Keratinocyte (primary cell): Measurements from ENCODE around the gene HTRA1. TPM values are rescaled to one million over a fixed set of nuclear protein-coding genes. Genes with fewer than 3 reads are reported as not detected.

Experiments used
- DNase-seq: peaks from one replicate; pipeline ENCODE4 v3.0.0-alpha.2; 2011; ENCODE audit warnings: low read depth, missing footprints, low spot score
- FAIRE-seq: peaks from 2 replicates; lab custom pipeline; 2011; peaks lifted over from hg19 to GRCh38; lab: Jason Lieb, UNC
- H2AFZ ChIP-seq: 2 replicates; pipeline ENCODE4 v1.6.0; 2012; ENCODE audit warnings: low read length, control low read depth, inconsistent platforms; ENCODE audit not compliant: control insufficient read depth
- H3K27ac ChIP-seq: 2 replicates; pipeline ENCODE4 v1.5.1; 2011; ENCODE audit warnings: low read length; ENCODE audit not compliant: control insufficient read depth, insufficient read depth
- H3K27me3 ChIP-seq: 3 replicates; pipeline ENCODE4 v1.6.0; 2011; ENCODE audit warnings: low read length; ENCODE audit not compliant: control insufficient read depth, insufficient read depth; ENCODE audit errors: extremely low read depth
- H3K36me3 ChIP-seq, 2 experiments: 2 replicates in 1 of 2; 3 replicates in 1 of 2; pipeline ENCODE4 v1.5.1; 2011; ENCODE audit warnings: low read length in 2 of 2, mild to moderate bottlenecking in 1 of 2; ENCODE audit not compliant: control insufficient read depth in 2 of 2, insufficient read depth in 2 of 2; ENCODE audit errors: extremely low read depth in 1 of 2
- H3K4me1 ChIP-seq: 3 replicates; pipeline ENCODE4 v1.5.1; 2011; ENCODE audit warnings: low read length; ENCODE audit not compliant: control insufficient read depth, insufficient read depth; ENCODE audit errors: extremely low read depth
- H3K4me2 ChIP-seq: 3 replicates; pipeline ENCODE4 v1.6.0; 2011; ENCODE audit warnings: low read depth, low read length; ENCODE audit not compliant: control insufficient read depth, insufficient read depth; ENCODE audit errors: extremely low read depth
- H3K4me3 ChIP-seq, 3 experiments: fragments of 200-600 bp in 1 of 3; sonication (generic) in 1 of 3; 2 replicates in 2 of 3; 3 replicates in 1 of 3; pipeline ENCODE4 v1.5.1; 2011 to 2016; ENCODE audit warnings: low read length in 3 of 3, mild to moderate bottlenecking in 3 of 3, control low read depth in 2 of 3, inconsistent platforms in 1 of 3, low read depth in 1 of 3, mixed read lengths in 1 of 3, mixed run types in 1 of 3, moderate library complexity in 1 of 3; ENCODE audit not compliant: control insufficient read depth in 2 of 3, insufficient read depth in 2 of 3; ENCODE audit errors: extremely low read depth in 1 of 3
- H3K79me2 ChIP-seq: 2 replicates; pipeline ENCODE4 v1.6.0; 2012; ENCODE audit warnings: low read length; ENCODE audit not compliant: control insufficient read depth, insufficient read depth
- H3K9ac ChIP-seq: 3 replicates; pipeline ENCODE4 v1.6.0; 2011; ENCODE audit warnings: low read length; ENCODE audit not compliant: control insufficient read depth, insufficient read depth; ENCODE audit errors: extremely low read depth
- H3K9me1 ChIP-seq: 3 replicates; pipeline ENCODE4 v1.6.0; 2011; ENCODE audit warnings: low read length; ENCODE audit not compliant: control insufficient read depth, insufficient read depth; ENCODE audit errors: extremely low read depth
- H3K9me3 ChIP-seq: 2 replicates; pipeline ENCODE4 v1.5.1; 2012; ENCODE audit warnings: low read depth, low read length; ENCODE audit not compliant: control insufficient read depth
- H4K20me1 ChIP-seq: 3 replicates; pipeline ENCODE4 v1.6.0; 2011; ENCODE audit warnings: low read length; ENCODE audit not compliant: control insufficient read depth, insufficient read depth; ENCODE audit errors: extremely low read depth
- EZH2 ChIP-seq: IDR thresholded peaks from one replicate; pipeline ENCODE4 v1.6.1; 2012; ENCODE audit warnings: inconsistent platforms, mild to moderate bottlenecking, low read length, moderate library complexity
- dilution Hi-C: fragments of 300-500 bp; cut with MboI; formaldehyde crosslinking; loops from one replicate; pipeline ENCODE4 v1.7.0; 2020; ENCODE audit warnings: low sequenced_read_pairs; ENCODE audit not compliant: extremely low pct_ligation_motif_present
- polyA plus RNA-seq, 5 experiments: library from polyadenylated mRNA; depleted of rRNA in 3 of 5; stranded (reverse) in 3 of 5; stranded (forward) in 1 of 5; unstranded in 1 of 5; fragments of >200 nt; gene quantifications; 1 replicate in 1 of 5; 2 replicates in 3 of 5; 3 replicates in 1 of 5; pipeline versions ENCODE4 v1.2.1 to v1.2.3, GENCODE V29; 2011 to 2012; ENCODE audit warnings: missing spikeins in 2 of 5, low read depth in 1 of 5, low replicate concordance in 1 of 5
- TF ChIP-seq, protein P1 (sequence below), 3 experiments: IDR thresholded peaks in 1 of 3; conservative IDR thresholded peaks in 1 of 3; optimal IDR thresholded peaks in 1 of 3; 2 replicates in 2 of 3; 3 replicates in 1 of 3; pipeline versions ENCODE3 to v1.5.1; 2011; ENCODE audit warnings: low read length in 3 of 3, mild to moderate bottlenecking in 3 of 3, moderate library complexity in 2 of 3, control low read depth in 1 of 3, inconsistent platforms in 1 of 3; ENCODE audit not compliant: insufficient read depth in 2 of 3; ENCODE audit errors: extremely low read depth in 1 of 3

The HTRA1 gene
- polyA plus RNA-seq, 1 donor (not counting 4 experiments of a cell fraction or from before 2014, with no cell fraction given) = 412 TPM

DNA sequence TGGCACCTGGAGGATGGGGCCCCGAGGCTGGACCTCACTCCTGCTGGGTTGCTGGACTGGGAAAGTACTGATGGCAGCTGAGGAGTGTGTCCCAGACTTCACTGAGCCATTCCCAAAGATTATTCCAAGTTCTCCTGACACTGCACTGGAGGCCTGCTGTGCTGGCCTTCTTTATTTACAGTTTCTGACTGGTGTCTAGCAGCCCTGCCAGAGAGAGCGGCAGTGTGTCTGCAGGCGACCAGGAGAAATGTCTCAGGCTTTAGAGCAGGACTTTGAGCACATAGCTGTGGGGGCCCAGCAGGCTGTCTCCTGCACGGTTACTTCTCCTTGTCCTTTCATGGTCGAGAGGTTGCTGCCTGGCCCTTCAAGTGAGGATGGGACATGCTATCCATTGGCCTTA is 16.1 kb downstream of the HTRA1 start:
- H3K4me3 ChIP-seq = no peak overlapping the region
- peaks cover 4% of the 10 kb centered on the region for H3K9me1 ChIP-seq
- peaks cover 37% of the 10 kb centered on the region for H3K79me2 ChIP-seq
- H2AFZ ChIP-seq = no peak overlapping the region
- H3K4me1 ChIP-seq = peaks cover 26% of the 10 kb centered on the region
- DNase-seq (no peak), FAIRE-seq (no peak)
- H3K36me3 ChIP-seq = peaks cover 1 to 6% of the 10 kb centered on the region in 2 experiments
- no peak for TF ChIP-seq EZH2
- TF ChIP-seq, protein P1, sequence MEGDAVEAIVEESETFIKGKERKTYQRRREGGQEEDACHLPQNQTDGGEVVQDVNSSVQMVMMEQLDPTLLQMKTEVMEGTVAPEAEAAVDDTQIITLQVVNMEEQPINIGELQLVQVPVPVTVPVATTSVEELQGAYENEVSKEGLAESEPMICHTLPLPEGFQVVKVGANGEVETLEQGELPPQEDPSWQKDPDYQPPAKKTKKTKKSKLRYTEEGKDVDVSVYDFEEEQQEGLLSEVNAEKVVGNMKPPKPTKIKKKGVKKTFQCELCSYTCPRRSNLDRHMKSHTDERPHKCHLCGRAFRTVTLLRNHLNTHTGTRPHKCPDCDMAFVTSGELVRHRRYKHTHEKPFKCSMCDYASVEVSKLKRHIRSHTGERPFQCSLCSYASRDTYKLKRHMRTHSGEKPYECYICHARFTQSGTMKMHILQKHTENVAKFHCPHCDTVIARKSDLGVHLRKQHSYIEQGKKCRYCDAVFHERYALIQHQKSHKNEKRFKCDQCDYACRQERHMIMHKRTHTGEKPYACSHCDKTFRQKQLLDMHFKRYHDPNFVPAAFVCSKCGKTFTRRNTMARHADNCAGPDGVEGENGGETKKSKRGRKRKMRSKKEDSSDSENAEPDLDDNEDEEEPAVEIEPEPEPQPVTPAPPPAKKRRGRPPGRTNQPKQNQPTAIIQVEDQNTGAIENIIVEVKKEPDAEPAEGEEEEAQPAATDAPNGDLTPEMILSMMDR (optimal IDR thresholded peaks at IDR 0.05 in 1 of 3, IDR thresholded peaks at IDR 0.05 in 1 of 3, conservative IDR thresholded peaks at IDR 0.05 in 1 of 3; ENCODE audit: extremely low read depth in 1 of 3, insufficient read depth in 2 of 3, low read length in 3 of 3) = no peak
- no peaks in the 10 kb centered on the region for H3K27me3 ChIP-seq
- no peak overlapping the region for H3K9ac ChIP-seq
- dilution Hi-C loops = no loop called here
- H3K9me3 ChIP-seq = no peaks in the 10 kb centered on the region
- H3K4me2 ChIP-seq = no peak overlapping the region
- no peak overlapping the region for H3K27ac ChIP-seq
- peaks cover 6% of the 10 kb centered on the region for H4K20me1 ChIP-seq

DNA sequence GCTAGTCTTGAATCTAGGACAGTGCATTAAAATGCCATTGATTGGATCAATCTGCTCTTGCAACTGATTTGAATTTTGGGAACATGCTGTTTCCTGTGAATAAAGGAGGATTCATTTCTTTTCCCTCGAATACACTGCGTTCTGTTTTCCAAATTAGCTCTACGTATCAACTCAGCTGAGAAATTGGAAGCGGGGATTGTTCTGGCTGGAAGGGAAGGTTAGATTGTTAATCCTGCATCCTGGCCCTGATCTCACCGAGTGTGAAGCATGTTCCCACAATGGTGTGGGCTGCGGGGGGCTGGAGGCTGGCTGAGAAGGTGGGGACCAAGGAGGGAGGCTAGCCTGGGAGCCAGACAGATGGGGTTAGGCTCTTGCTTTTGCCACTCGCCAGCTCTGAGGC is 17.6 kb downstream of the HTRA1 start:
- H3K79me2 ChIP-seq = peaks cover 27% of the 10 kb centered on the region
- H3K9me3 ChIP-seq = no peaks in the 10 kb centered on the region
- no peak overlapping the region for H3K9ac ChIP-seq
- DNase-seq (no peak), FAIRE-seq (no peak)
- no peak overlapping the region for H2AFZ ChIP-seq
- peaks cover 6% of the 10 kb centered on the region for H4K20me1 ChIP-seq
- no peak overlapping the region for H3K4me3 ChIP-seq
- H3K36me3 ChIP-seq = peaks cover 2 to 6% of the 10 kb centered on the region in 2 experiments
- no peaks in the 10 kb centered on the region for H3K27me3 ChIP-seq
- H3K4me1 ChIP-seq = peaks cover 26% of the 10 kb centered on the region
- dilution Hi-C loops = no loop called here
- H3K27ac ChIP-seq = no peak overlapping the region
- peaks cover 4% of the 10 kb centered on the region for H3K9me1 ChIP-seq
- no peak for TF ChIP-seq EZH2
- TF ChIP-seq, protein P1 (optimal IDR thresholded peaks at IDR 0.05 in 1 of 3, IDR thresholded peaks at IDR 0.05 in 1 of 3, conservative IDR thresholded peaks at IDR 0.05 in 1 of 3; ENCODE audit: extremely low read depth in 1 of 3, insufficient read depth in 2 of 3, low read length in 3 of 3) = no peak
- no peak overlapping the region for H3K4me2 ChIP-seq
